ENCODE data around the gene SFR1.

- TF ChIP-seq CTCF (IDR thresholded peaks at IDR 0.05) (no peak), POLR2A (IDR thresholded peaks at IDR 0.05) (no peak)
Measured at GRCh38 chr10:104123397-104123796, 1.4 kb downstream of the SFR1 start.

Measured in ovary (tissue), 3 donors.